Spinal cord (tissue), 10 donors: Measurements from ENCODE around the gene RPL18. TPM values are rescaled to one million over a fixed set of nuclear protein-coding genes. Genes with fewer than 3 reads are reported as not detected.
A peak's percentile ranks its signal among the peaks of the same experiment; 100 is the strongest.
"Not testable (repeated sequence)": the region's sequence is repeated elsewhere in the genome, so short reads cannot be mapped to it uniquely, and the experiment has no call there.

Experiments
- DNase-seq, 6 donors: peaks; one replicate each; pipeline versions ENCODE4 v3.0.0 to v3.0.0-alpha.2; 2013 to 2015; ENCODE audit warnings: low spot score in 6 of 6, low read depth in 4 of 6
- H3K27ac ChIP-seq: one replicate; pipeline ENCODE4 v1.5.1; 2013; ENCODE audit warnings: low read depth, low read length, control low read depth
- H3K27me3 ChIP-seq: one replicate; pipeline ENCODE4 v1.6.1; 2013; ENCODE audit warnings: low read length; ENCODE audit not compliant: control insufficient read depth, insufficient read depth
- H3K36me3 ChIP-seq: one replicate; pipeline ENCODE4 v1.6.1; 2013; ENCODE audit warnings: low read length; ENCODE audit not compliant: control insufficient read depth, insufficient read depth
- H3K4me1 ChIP-seq: one replicate; pipeline ENCODE4 v1.6.1; 2013; ENCODE audit warnings: low read length; ENCODE audit not compliant: control insufficient read depth, insufficient read depth
- H3K4me3 ChIP-seq: one replicate; pipeline ENCODE4 v1.5.1; 2013; ENCODE audit warnings: low read depth, low read length, control low read depth
- H3K9me3 ChIP-seq: one replicate; pipeline ENCODE4 v1.6.1; 2013; ENCODE audit warnings: low read length; ENCODE audit not compliant: control insufficient read depth, insufficient read depth
- WGBS: methylation state at CpG from one replicate; pipeline ENCODE4 v1.1.5; 2013; ENCODE audit warnings: missing lambda C conversion rate; ENCODE audit not compliant: insufficient coverage; 5-methylcytosine and 5-hydroxymethylcytosine counted together
- polyA plus RNA-seq, 2 donors: library from polyadenylated mRNA; unstranded; fragments of 120-200 nt; gene quantifications; one replicate each; pipeline ENCODE4 v1.2.1, GENCODE V29; 2013; ENCODE audit not compliant: insufficient read length in 2 of 2
- total RNA-seq, 2 donors: library from RNA; depleted of rRNA in 1 of 2; stranded (reverse); fragments of 120-200 nt in 1 of 2; fragments of >200 nt in 1 of 2; gene quantifications; one replicate each; pipeline versions ENCODE4 v1.2.3 to v1.2.4, GENCODE V29; 2013 to 2014
- donor health status: healthy.

The RPL18 gene
- total and polyA plus RNA-seq, 4 donors: 747 to 1,623 (median 1,033) TPM

GRCh38 chr19:48659768-48660167 is 40.8 kb upstream of the RPL18 start:
- DNase-seq: no peak
- no peaks in the 10 kb centered on the region for H3K9me3 ChIP-seq
- H3K27ac ChIP-seq: no peak overlapping the region
- no peaks in the 10 kb centered on the region for H3K36me3 ChIP-seq
- H3K27me3 ChIP-seq: no peaks in the 10 kb centered on the region
- no peak overlapping the region for H3K4me3 ChIP-seq
- H3K4me1 ChIP-seq: peaks cover 8% of the 10 kb centered on the region
- 82% methylated on average over 5 of the region's 5 CpGs for WGBS

- WGBS: 100% methylated on average over 2 of the region's 6 CpGs
- H3K4me1 ChIP-seq: peaks cover 14% of the 10 kb centered on the region
- no peaks in the 10 kb centered on the region for H3K36me3 ChIP-seq
- DNase-seq: no peak
- H3K27ac ChIP-seq: no peak overlapping the region
- H3K9me3 ChIP-seq: no peaks in the 10 kb centered on the region
- no peaks in the 10 kb centered on the region for H3K27me3 ChIP-seq
- no peak overlapping the region for H3K4me3 ChIP-seq
Measured at GRCh38 chr19:48658483-48658882, 39.5 kb upstream of the RPL18 start.

- not testable (repeated sequence) for H3K36me3 ChIP-seq, H3K4me3 ChIP-seq, DNase-seq, H3K27me3 ChIP-seq, H3K9me3 ChIP-seq
- Histone ChIP-seq H3K4me1 (peaks cover 14% of the 10 kb centered on the region), H3K27ac (peak overlapping the region; percentile 69)
- WGBS: no CpG with 5 or more reads among the region's 5 CpGs
Measured at GRCh38 chr19:48657828-48658227, 38.9 kb upstream of the RPL18 start.

GRCh38 chr19:48656840-48657474 is 38.0 kb upstream of the RPL18 start:
- WGBS: 45% methylated on average over 12 of the region's 16 CpGs
- H3K36me3 ChIP-seq: no peaks in the 10 kb centered on the region
- DNase-seq: peak in 2 of 6 donors; percentile 11 to 61
- no peak overlapping the region for H3K4me3 ChIP-seq
- H3K9me3 ChIP-seq: no peaks in the 10 kb centered on the region
- H3K27me3 ChIP-seq: no peaks in the 10 kb centered on the region
- H3K27ac ChIP-seq: peak overlapping the region; percentile 69
- peaks cover 14% of the 10 kb centered on the region for H3K4me1 ChIP-seq

- Histone ChIP-seq H3K9me3 (no peaks in the 10 kb centered on the region), H3K27me3 (no peaks in the 10 kb centered on the region), H3K27ac (no peak overlapping the region), H3K36me3 (no peaks in the 10 kb centered on the region), H3K4me3 (no peak overlapping the region), H3K4me1 (peaks cover 8% of the 10 kb centered on the region)
- WGBS: 28% methylated on average over 11 of the region's 11 CpGs
- DNase-seq: peak in 2 of 6 donors; percentile 11 to 27
Measured at GRCh38 chr19:48654299-48655059, 35.5 kb upstream of the RPL18 start.

- H3K27me3 ChIP-seq: no peaks in the 10 kb centered on the region
- no peaks in the 10 kb centered on the region for H3K9me3 ChIP-seq
- no peaks in the 10 kb centered on the region for H3K36me3 ChIP-seq
- 73% methylated on average over 4 of the region's 5 CpGs for WGBS
- H3K27ac ChIP-seq: no peak overlapping the region
- H3K4me3 ChIP-seq: no peak overlapping the region
- H3K4me1 ChIP-seq: peaks cover 8% of the 10 kb centered on the region
- no peak for DNase-seq
Measured at GRCh38 chr19:48651683-48652048, 32.7 kb upstream of the RPL18 start.

- no peaks in the 10 kb centered on the region for H3K27me3 ChIP-seq
- DNase-seq: no peak
- WGBS: 98% methylated on average over 7 of the region's 12 CpGs
- H3K27ac ChIP-seq: no peak overlapping the region
- H3K4me3 ChIP-seq: no peak overlapping the region
- no peaks in the 10 kb centered on the region for H3K9me3 ChIP-seq
- no peaks in the 10 kb centered on the region for H3K36me3 ChIP-seq
- peaks cover 12% of the 10 kb centered on the region for H3K4me1 ChIP-seq
Measured at GRCh38 chr19:48650974-48651682, 32.1 kb upstream of the RPL18 start.

- DNase-seq: no peak
- Histone ChIP-seq H3K9me3 (no peaks in the 10 kb centered on the region), H3K27ac (no peak overlapping the region), H3K36me3 (no peaks in the 10 kb centered on the region), H3K4me3 (no peak overlapping the region), H3K27me3 (no peaks in the 10 kb centered on the region), H3K4me1 (peaks cover 24% of the 10 kb centered on the region)
- WGBS: no CpG with 5 or more reads among the region's 2 CpGs
Measured at GRCh38 chr19:48648134-48648533, 29.2 kb upstream of the RPL18 start.

GRCh38 chr19:48646722-48647216 is 27.8 kb upstream of the RPL18 start:
- Histone ChIP-seq H3K27ac (peak overlapping the region; percentile 89), H3K36me3 (no peaks in the 10 kb centered on the region), H3K27me3 (no peaks in the 10 kb centered on the region), H3K9me3 (no peaks in the 10 kb centered on the region), H3K4me3 (peak overlapping the region; percentile 62), H3K4me1 (peaks cover 24% of the 10 kb centered on the region)
- 2% methylated on average over 6 of the region's 10 CpGs for WGBS
- DNase-seq: no peak
